GM12865 (cell line): ENCODE data around the gene ACSM5.
"Not testable (repeated sequence)": the region's sequence is repeated elsewhere in the genome, so short reads cannot be mapped to it uniquely, and the experiment has no call there.

Source experiments
- DNase-seq: peaks from one replicate; pipeline ENCODE4 v3.0.0; 2010; ENCODE audit warnings: low read depth
- H3K4me3 ChIP-seq: 2 replicates; pipeline ENCODE4 v1.5.1; 2011; ENCODE audit warnings: mild to moderate bottlenecking, low read depth, low read length, control low read depth
- CTCF ChIP-seq: IDR thresholded peaks from 2 replicates; pipeline ENCODE4 v1.5.1; 2011; ENCODE audit warnings: low read length, control low read depth, low read depth, inconsistent platforms; ENCODE audit not compliant: insufficient read depth; ENCODE audit errors: missing control alignments

The ACSM5 gene

GRCh38 chr16:20441191-20441590 is 31.9 kb downstream of the ACSM5 start:
- no peak overlapping the region for H3K4me3 ChIP-seq
- TF ChIP-seq CTCF = no peak
- DNase-seq = no peak

GRCh38 chr16:20441859-20442258 is 32.5 kb downstream of the ACSM5 start:
- H3K4me3 ChIP-seq, DNase-seq: not testable (repeated sequence)

- H3K4me3 ChIP-seq, DNase-seq: not testable (repeated sequence)
Observed at GRCh38 chr16:20446652-20447393, 37.5 kb downstream of the ACSM5 start.

- DNase-seq, H3K4me3 ChIP-seq: not testable (repeated sequence)
Observed at GRCh38 chr16:20451364-20451763, 42.0 kb downstream of the ACSM5 start, which contains the start of gene ACSM2A. Gene ACSM2A, plus strand, starts transcription at chr16:20451521. Its CDS starts 8,594 bp downstream, at chr16:20460115.

GRCh38 chr16:20453633-20454032 is 44.3 kb downstream of the ACSM5 start:
- not testable (repeated sequence) for H3K4me3 ChIP-seq, DNase-seq

GRCh38 chr16:20459227-20459626 is 49.9 kb downstream of the ACSM5 start:
- not testable (repeated sequence) for H3K4me3 ChIP-seq, DNase-seq

GRCh38 chr16:20460313-20460712 is 51.0 kb downstream of the ACSM5 start:
- not testable (repeated sequence) for DNase-seq

GRCh38 chr16:20468954-20469353 is 59.6 kb downstream of the ACSM5 start:
- not testable (repeated sequence) for H3K4me3 ChIP-seq, DNase-seq

More at GRCh38 chr16:20460313-20460712, 51.0 kb downstream of the ACSM5 start:
- not testable (repeated sequence) for H3K4me3 ChIP-seq

- not testable (repeated sequence) for DNase-seq
Observed at GRCh38 chr16:20469930-20470329, 60.6 kb downstream of the ACSM5 start.

GRCh38 chr16:20470732-20471131 is 61.4 kb downstream of the ACSM5 start:
- not testable (repeated sequence) for H3K4me3 ChIP-seq, DNase-seq

More at GRCh38 chr16:20469930-20470329, 60.6 kb downstream of the ACSM5 start:
- H3K4me3 ChIP-seq = not testable (repeated sequence)

GRCh38 chr16:20477188-20477744 is 67.9 kb downstream of the ACSM5 start:
- DNase-seq, H3K4me3 ChIP-seq: not testable (repeated sequence)

- not testable (repeated sequence) for H3K4me3 ChIP-seq, DNase-seq
Observed at GRCh38 chr16:20483989-20484388, 74.7 kb downstream of the ACSM5 start.

- no peak for DNase-seq
- no peak overlapping the region for H3K4me3 ChIP-seq
- no peak for TF ChIP-seq CTCF
Observed at GRCh38 chr16:20484726-20485125, 75.4 kb downstream of the ACSM5 start.
